HG03025 (cell line): ENCODE measurements around the gene CDC42EP2.

ENCODE experiments used
- ATAC-seq: cut with Tn5 transposase; IDR thresholded peaks from one replicate; pipeline ENCODE4 v1.9.1; 2021; ENCODE audit warnings: mild to moderate bottlenecking, moderate library complexity; ENCODE audit not compliant: unreplicated experiment, low FRiP score

CDC42EP2 gene

GRCh38 chr11:65314501-65315203, at the start of gene CDC42EP2:
CDC42EP2 (plus strand) TSS chr11:65314866; CDS start chr11:65320899, 6,033 bp downstream.
- ATAC-seq, result peak; percentile 69

GRCh38 chr11:65266210-65266609, 48.5 kb upstream of the CDC42EP2 start:
- no peak for ATAC-seq

- no peak for ATAC-seq
Observed at GRCh38 chr11:65274735-65275682, 39.7 kb upstream of the CDC42EP2 start.

- no peak for ATAC-seq
Observed at GRCh38 chr11:65275906-65276305, 38.8 kb upstream of the CDC42EP2 start.

- no peak for ATAC-seq
Observed at GRCh38 chr11:65277631-65278277, 36.9 kb upstream of the CDC42EP2 start.

GRCh38 chr11:65278356-65278755, 36.3 kb upstream of the CDC42EP2 start:
- ATAC-seq, result no peak

GRCh38 chr11:65279279-65279678, 35.4 kb upstream of the CDC42EP2 start:
- ATAC-seq, result no peak

- ATAC-seq, result no peak
Observed at GRCh38 chr11:65279741-65280440, 34.8 kb upstream of the CDC42EP2 start.

- no peak for ATAC-seq
Observed at GRCh38 chr11:65280646-65281045, 34.0 kb upstream of the CDC42EP2 start.

- ATAC-seq, result no peak
Observed at GRCh38 chr11:65286686-65287085, 28.0 kb upstream of the CDC42EP2 start.

- no peak for ATAC-seq
Observed at GRCh38 chr11:65287601-65288000, 27.1 kb upstream of the CDC42EP2 start.

- ATAC-seq, result no peak
Observed at GRCh38 chr11:65288706-65289536, 25.7 kb upstream of the CDC42EP2 start.

- no peak for ATAC-seq
Observed at GRCh38 chr11:65290448-65291165, 24.1 kb upstream of the CDC42EP2 start.

GRCh38 chr11:65291613-65292012, 23.1 kb upstream of the CDC42EP2 start:
- no peak for ATAC-seq

- ATAC-seq, result no peak
Observed at GRCh38 chr11:65292890-65293289, 21.8 kb upstream of the CDC42EP2 start.

- ATAC-seq, result no peak
Observed at GRCh38 chr11:65293909-65294381, 20.7 kb upstream of the CDC42EP2 start.

- ATAC-seq, result no peak
Observed at GRCh38 chr11:65295001-65295400, 19.7 kb upstream of the CDC42EP2 start.

- no peak for ATAC-seq
Observed at GRCh38 chr11:65295571-65296341, 18.9 kb upstream of the CDC42EP2 start.
